ENCODE data around the gene FOXE3.

DNA sequence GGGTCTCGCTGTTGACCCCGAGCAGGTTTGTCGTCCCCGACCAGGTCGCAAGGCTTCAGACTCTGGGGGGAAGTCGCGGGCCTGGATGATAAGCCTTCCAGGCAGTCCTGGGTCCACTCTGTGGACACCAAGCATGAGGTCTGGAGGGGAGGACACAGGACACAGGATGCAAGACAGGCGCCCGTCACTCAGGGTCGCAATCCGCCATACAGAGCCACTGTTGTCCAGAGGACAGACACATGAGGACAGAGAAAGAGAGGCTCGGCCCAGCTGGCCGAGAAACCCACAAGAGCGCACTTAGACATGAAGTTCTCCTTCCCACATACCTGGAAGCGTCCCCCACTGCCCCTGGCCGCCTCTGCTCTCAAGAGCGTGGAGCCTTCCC lies 16.9 kb downstream of the FOXE3 start:
- TF ChIP-seq, protein P1, sequence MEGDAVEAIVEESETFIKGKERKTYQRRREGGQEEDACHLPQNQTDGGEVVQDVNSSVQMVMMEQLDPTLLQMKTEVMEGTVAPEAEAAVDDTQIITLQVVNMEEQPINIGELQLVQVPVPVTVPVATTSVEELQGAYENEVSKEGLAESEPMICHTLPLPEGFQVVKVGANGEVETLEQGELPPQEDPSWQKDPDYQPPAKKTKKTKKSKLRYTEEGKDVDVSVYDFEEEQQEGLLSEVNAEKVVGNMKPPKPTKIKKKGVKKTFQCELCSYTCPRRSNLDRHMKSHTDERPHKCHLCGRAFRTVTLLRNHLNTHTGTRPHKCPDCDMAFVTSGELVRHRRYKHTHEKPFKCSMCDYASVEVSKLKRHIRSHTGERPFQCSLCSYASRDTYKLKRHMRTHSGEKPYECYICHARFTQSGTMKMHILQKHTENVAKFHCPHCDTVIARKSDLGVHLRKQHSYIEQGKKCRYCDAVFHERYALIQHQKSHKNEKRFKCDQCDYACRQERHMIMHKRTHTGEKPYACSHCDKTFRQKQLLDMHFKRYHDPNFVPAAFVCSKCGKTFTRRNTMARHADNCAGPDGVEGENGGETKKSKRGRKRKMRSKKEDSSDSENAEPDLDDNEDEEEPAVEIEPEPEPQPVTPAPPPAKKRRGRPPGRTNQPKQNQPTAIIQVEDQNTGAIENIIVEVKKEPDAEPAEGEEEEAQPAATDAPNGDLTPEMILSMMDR (IDR thresholded peaks at IDR 0.05 in 2 of 3, conservative IDR thresholded peaks at IDR 0.05 in 1 of 3; ENCODE audit: insufficient read depth in 2 of 3, low read depth in 1 of 3, low read length in 3 of 3): no peak
- TF ChIP-seq CTBP1 (IDR thresholded peaks at IDR 0.05; ENCODE audit: borderline replicate concordance) (no peak), PTBP1 (IDR thresholded peaks at IDR 0.05; ENCODE audit: low read depth, low read length) (no peak)
- TF ChIP-seq, protein P2, sequence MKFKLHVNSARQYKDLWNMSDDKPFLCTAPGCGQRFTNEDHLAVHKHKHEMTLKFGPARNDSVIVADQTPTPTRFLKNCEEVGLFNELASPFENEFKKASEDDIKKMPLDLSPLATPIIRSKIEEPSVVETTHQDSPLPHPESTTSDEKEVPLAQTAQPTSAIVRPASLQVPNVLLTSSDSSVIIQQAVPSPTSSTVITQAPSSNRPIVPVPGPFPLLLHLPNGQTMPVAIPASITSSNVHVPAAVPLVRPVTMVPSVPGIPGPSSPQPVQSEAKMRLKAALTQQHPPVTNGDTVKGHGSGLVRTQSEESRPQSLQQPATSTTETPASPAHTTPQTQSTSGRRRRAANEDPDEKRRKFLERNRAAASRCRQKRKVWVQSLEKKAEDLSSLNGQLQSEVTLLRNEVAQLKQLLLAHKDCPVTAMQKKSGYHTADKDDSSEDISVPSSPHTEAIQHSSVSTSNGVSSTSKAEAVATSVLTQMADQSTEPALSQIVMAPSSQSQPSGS (CRISPR knock-in tag; IDR thresholded peaks at IDR 0.05): no peak
- TF ChIP-seq, protein P3, sequence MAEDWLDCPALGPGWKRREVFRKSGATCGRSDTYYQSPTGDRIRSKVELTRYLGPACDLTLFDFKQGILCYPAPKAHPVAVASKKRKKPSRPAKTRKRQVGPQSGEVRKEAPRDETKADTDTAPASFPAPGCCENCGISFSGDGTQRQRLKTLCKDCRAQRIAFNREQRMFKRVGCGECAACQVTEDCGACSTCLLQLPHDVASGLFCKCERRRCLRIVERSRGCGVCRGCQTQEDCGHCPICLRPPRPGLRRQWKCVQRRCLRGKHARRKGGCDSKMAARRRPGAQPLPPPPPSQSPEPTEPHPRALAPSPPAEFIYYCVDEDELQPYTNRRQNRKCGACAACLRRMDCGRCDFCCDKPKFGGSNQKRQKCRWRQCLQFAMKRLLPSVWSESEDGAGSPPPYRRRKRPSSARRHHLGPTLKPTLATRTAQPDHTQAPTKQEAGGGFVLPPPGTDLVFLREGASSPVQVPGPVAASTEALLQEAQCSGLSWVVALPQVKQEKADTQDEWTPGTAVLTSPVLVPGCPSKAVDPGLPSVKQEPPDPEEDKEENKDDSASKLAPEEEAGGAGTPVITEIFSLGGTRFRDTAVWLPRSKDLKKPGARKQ (CRISPR knock-in tag; IDR thresholded peaks at IDR 0.05): no peak

Data from K562 (cell line).